Loucy (cell line): ENCODE results near the gene PINK1.

Experiments
- H2AFZ ChIP-seq: fragments of 200-600 bp; sonication (generic); 2 replicates; pipeline ENCODE4 v1.6.0; 2016; ENCODE audit warnings: antibody characterized with exemption, mild to moderate bottlenecking, low read length, moderate library complexity
- H3F3A ChIP-seq: fragments of 200-600 bp; 2 replicates; pipeline ENCODE4 v1.6.0; 2016; ENCODE audit warnings: antibody characterized with exemption, low read depth, mild to moderate bottlenecking
- H3K27me3 ChIP-seq: fragments of 200-600 bp; sonication (generic); 2 replicates; pipeline ENCODE4 v1.6.1; 2014; ENCODE audit warnings: low read length, mild to moderate bottlenecking; ENCODE audit not compliant: insufficient read depth, poor library complexity, severe bottlenecking
- H3K36me3 ChIP-seq: fragments of 200-600 bp; sonication (generic); 2 replicates; pipeline ENCODE4 v1.6.1; 2016; ENCODE audit warnings: low read length; ENCODE audit not compliant: insufficient read depth
- H3K4me1 ChIP-seq: fragments of 200-600 bp; sonication (generic); 2 replicates; pipeline ENCODE4 v1.5.1; 2014; ENCODE audit warnings: low read length, mild to moderate bottlenecking; ENCODE audit not compliant: insufficient read depth, poor library complexity, severe bottlenecking
- H3K4me2 ChIP-seq: fragments of 200-600 bp; sonication (generic); 2 replicates; pipeline ENCODE4 v1.6.0; 2014; ENCODE audit warnings: antibody characterized with exemption, low read length, low read depth, mild to moderate bottlenecking; ENCODE audit not compliant: poor library complexity, severe bottlenecking
- H3K4me3 ChIP-seq: fragments of 200-600 bp; sonication (generic); 2 replicates; pipeline ENCODE4 v1.5.1; 2014; ENCODE audit warnings: low read length, mild to moderate bottlenecking, mixed read lengths; ENCODE audit not compliant: poor library complexity, severe bottlenecking
- H3K79me2 ChIP-seq: fragments of 200-600 bp; sonication (generic); 2 replicates; pipeline ENCODE4 v1.6.1; 2014; ENCODE audit warnings: low read length; ENCODE audit not compliant: insufficient read depth
- H3K9ac ChIP-seq: fragments of 200-600 bp; sonication (generic); 2 replicates; pipeline ENCODE4 v1.6.0; 2014; ENCODE audit warnings: mild to moderate bottlenecking, low read depth, low read length, moderate library complexity; ENCODE audit not compliant: poor library complexity, severe bottlenecking
- H3K9me2 ChIP-seq: fragments of 200-600 bp; sonication (generic); replicated peaks from 2 replicates; pipeline ENCODE4 v1.6.1; 2016; ENCODE audit warnings: low read depth, low read length, mixed read lengths
- H3K9me3 ChIP-seq: fragments of 200-600 bp; sonication (generic); 2 replicates; pipeline ENCODE4 v1.6.1; 2014; ENCODE audit warnings: mild to moderate bottlenecking, antibody characterized with exemption, low read length, low read depth; ENCODE audit not compliant: insufficient read depth
- H4K20me1 ChIP-seq: fragments of 200-600 bp; sonication (generic); 2 replicates; pipeline ENCODE4 v1.6.0; 2014; ENCODE audit warnings: antibody characterized with exemption, low read length, mild to moderate bottlenecking; ENCODE audit not compliant: insufficient read depth, poor library complexity, severe bottlenecking
- EZH2phosphoT487 ChIP-seq: fragments of 200-600 bp; IDR thresholded peaks from 2 replicates; pipeline ENCODE4 v1.6.1; 2018; ENCODE audit warnings: antibody characterized with exemption, mild to moderate bottlenecking, moderate library complexity, borderline replicate concordance
- TF ChIP-seq, protein P1 (sequence below): fragments of 200-600 bp; sonication (generic); conservative IDR thresholded peaks from 2 replicates; pipeline ENCODE4 v1.5.1; 2014; ENCODE audit warnings: mild to moderate bottlenecking, antibody characterized with exemption, low read length

The PINK1 gene

GRCh38 chr1:20636785-20637347 is 3.6 kb downstream of the PINK1 start:
- no peaks in the 10 kb centered on the region for H3K4me1 ChIP-seq
- no peaks in the 10 kb centered on the region for H3K27me3 ChIP-seq
- H3K9me3 ChIP-seq = no peaks in the 10 kb centered on the region
- H2AFZ ChIP-seq = no peak overlapping the region
- H3K4me2 ChIP-seq = no peak overlapping the region
- no peaks in the 10 kb centered on the region for H3K9me2 ChIP-seq
- no peak for TF ChIP-seq EZH2phosphoT487
- TF ChIP-seq, protein P1, sequence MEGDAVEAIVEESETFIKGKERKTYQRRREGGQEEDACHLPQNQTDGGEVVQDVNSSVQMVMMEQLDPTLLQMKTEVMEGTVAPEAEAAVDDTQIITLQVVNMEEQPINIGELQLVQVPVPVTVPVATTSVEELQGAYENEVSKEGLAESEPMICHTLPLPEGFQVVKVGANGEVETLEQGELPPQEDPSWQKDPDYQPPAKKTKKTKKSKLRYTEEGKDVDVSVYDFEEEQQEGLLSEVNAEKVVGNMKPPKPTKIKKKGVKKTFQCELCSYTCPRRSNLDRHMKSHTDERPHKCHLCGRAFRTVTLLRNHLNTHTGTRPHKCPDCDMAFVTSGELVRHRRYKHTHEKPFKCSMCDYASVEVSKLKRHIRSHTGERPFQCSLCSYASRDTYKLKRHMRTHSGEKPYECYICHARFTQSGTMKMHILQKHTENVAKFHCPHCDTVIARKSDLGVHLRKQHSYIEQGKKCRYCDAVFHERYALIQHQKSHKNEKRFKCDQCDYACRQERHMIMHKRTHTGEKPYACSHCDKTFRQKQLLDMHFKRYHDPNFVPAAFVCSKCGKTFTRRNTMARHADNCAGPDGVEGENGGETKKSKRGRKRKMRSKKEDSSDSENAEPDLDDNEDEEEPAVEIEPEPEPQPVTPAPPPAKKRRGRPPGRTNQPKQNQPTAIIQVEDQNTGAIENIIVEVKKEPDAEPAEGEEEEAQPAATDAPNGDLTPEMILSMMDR = no peak
- H3K36me3 ChIP-seq = no peaks in the 10 kb centered on the region
- no peaks in the 10 kb centered on the region for H3F3A ChIP-seq
- H3K4me3 ChIP-seq = no peak overlapping the region
- no peak overlapping the region for H3K9ac ChIP-seq
- no peaks in the 10 kb centered on the region for H4K20me1 ChIP-seq
- H3K79me2 ChIP-seq = no peaks in the 10 kb centered on the region

DNA sequence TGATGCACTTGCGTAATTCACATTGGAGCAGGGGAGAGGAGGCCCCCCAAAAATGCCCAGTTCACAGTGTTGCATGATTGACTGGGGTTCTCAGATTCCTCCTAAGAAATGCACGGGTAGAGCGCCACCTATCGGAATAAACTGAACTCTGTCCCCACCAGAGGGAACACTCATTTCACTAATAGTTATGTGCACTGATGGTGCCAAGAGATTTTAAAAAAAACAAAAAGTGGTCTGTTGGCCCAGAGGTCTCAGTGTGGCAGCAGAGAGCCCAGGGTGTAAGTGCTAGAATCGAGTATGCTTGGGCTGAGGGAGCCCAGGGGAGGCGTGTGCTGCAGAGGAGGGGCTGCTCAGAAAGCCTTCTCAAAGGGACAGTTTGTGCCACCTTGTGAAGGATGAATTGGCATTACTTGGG is 6.9 kb downstream of the PINK1 start:
- Histone ChIP-seq H3K36me3 (no peaks in the 10 kb centered on the region), H3K4me1 (no peaks in the 10 kb centered on the region), H3K4me3 (no peak overlapping the region), H3K9me3 (no peaks in the 10 kb centered on the region), H3K9ac (no peak overlapping the region), H3K79me2 (no peaks in the 10 kb centered on the region), H3F3A (no peaks in the 10 kb centered on the region), H4K20me1 (no peaks in the 10 kb centered on the region), H3K4me2 (no peak overlapping the region), H2AFZ (no peak overlapping the region), H3K9me2 (no peaks in the 10 kb centered on the region), H3K27me3 (no peaks in the 10 kb centered on the region)
- TF ChIP-seq EZH2phosphoT487 = no peak
- TF ChIP-seq, protein P1 = peak; percentile 94

DNA sequence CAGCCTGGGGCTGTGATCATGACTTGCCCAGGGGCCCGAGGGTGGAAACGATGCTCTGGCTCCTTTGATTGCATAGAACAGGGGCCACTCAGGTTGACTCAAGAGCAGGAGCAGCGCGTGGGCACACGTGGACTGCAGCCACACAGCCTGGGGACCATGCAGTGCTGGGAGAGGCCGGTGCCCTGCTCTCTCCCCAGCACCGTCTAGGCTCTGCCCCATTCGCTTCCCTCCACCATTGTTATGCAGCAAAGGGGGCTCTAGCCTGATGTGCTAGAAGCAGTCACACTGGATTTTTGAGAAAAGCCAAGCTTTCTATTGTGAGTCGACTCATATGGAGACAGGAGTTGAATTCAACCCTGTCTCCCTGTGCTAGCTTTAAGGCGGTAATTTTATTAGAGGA is 8.7 kb downstream of the PINK1 start:
- Histone ChIP-seq H3F3A (no peaks in the 10 kb centered on the region), H3K9ac (no peak overlapping the region), H2AFZ (no peak overlapping the region), H4K20me1 (no peaks in the 10 kb centered on the region), H3K4me1 (no peaks in the 10 kb centered on the region), H3K9me3 (no peaks in the 10 kb centered on the region), H3K4me2 (no peak overlapping the region), H3K4me3 (no peak overlapping the region), H3K9me2 (no peaks in the 10 kb centered on the region), H3K79me2 (no peaks in the 10 kb centered on the region), H3K27me3 (no peaks in the 10 kb centered on the region), H3K36me3 (no peaks in the 10 kb centered on the region)
- TF ChIP-seq EZH2phosphoT487 = no peak
- TF ChIP-seq, protein P1 = no peak
